Adrenal gland (tissue), 12 donors: ENCODE data around the gene UBQLN1. TPM values are rescaled to one million over a fixed set of nuclear protein-coding genes. Genes with fewer than 3 reads are reported as not detected.

Source experiments
- DNase-seq, 7 donors: peaks; one replicate each; pipeline ENCODE4 v3.0.0-alpha.2; 2019 to 2020
- H3K27ac ChIP-seq, 5 donors: fragments of 200-600 bp; sonication (generic) in 4 of 5; 1 replicate in 3 of 5; 2 replicates in 2 of 5; pipeline versions ENCODE4 v1.5.1 to v1.8.0; 2016 to 2020; ENCODE audit warnings: mild to moderate bottlenecking in 1 of 5
- H3K27me3 ChIP-seq: fragments of 200-600 bp; 2 replicates; pipeline ENCODE4 v1.8.0; 2021
- H3K36me3 ChIP-seq, 2 donors: fragments of 200-600 bp; replicated peaks in 1 of 2; 1 replicate in 1 of 2; 2 replicates in 1 of 2; pipeline versions ENCODE4 v1.5.1 to v1.8.0; 2018 to 2022
- H3K4me1 ChIP-seq, 2 donors: fragments of 200-600 bp; replicated peaks in 1 of 2; 1 replicate in 1 of 2; 2 replicates in 1 of 2; pipeline versions ENCODE4 v1.5.1 to v1.8.0; 2018 to 2021
- H3K4me3 ChIP-seq, 4 donors: fragments of 200-600 bp; sonication (generic) in 3 of 4; one replicate each; pipeline ENCODE4 v1.5.1; 2016 to 2018
- H3K9me3 ChIP-seq, 3 donors: fragments of 200-600 bp; sonication (generic) in 1 of 3; replicated peaks in 1 of 3; 1 replicate in 2 of 3; 2 replicates in 1 of 3; pipeline versions ENCODE4 v1.5.1 to v1.8.0; 2016 to 2021
- CTCF ChIP-seq, 6 experiments: fragments of 450-650 bp in 4 of 6; fragments of 200-600 bp in 2 of 6; sonication (generic) in 1 of 6; IDR thresholded peaks; 1 replicate in 5 of 6; 2 replicates in 1 of 6; pipeline versions ENCODE4 v1.5.1 to v1.8.0; 2016 to 2021; ENCODE audit warnings: antibody characterized with exemption in 6 of 6, mild to moderate bottlenecking in 2 of 6, moderate library complexity in 1 of 6
- POLR2A ChIP-seq, 2 donors: fragments of 450-650 bp; IDR thresholded peaks; one replicate each; pipeline ENCODE4 v1.6.1; 2017; ENCODE audit warnings: antibody characterized with exemption in 2 of 2, mild to moderate bottlenecking in 2 of 2, moderate library complexity in 1 of 2
- WGBS, 4 donors: extraction: QIAGEN DNeasy Blood & Tissue Kit in 2 of 4; methylation state at CpG; one replicate each; pipeline versions ENCODE4 v1.1.5 to v1.1.7; 2013 to 2017; 5-methylcytosine and 5-hydroxymethylcytosine counted together
- intact Hi-C, 2 donors: fragments of 100-400 bp; cut with DNase I; formaldehyde crosslinking; loops; one replicate each; pipeline versions ENCODE4 v1.14.1 to v1.15.0; 2022 to 2023
- polyA plus RNA-seq, 3 donors: library from polyadenylated mRNA; stranded (reverse); fragments of 200-250 nt in 2 of 3; fragments of 350-450 nt in 1 of 3; fragmentation: Illumina TruSeq in 1 of 3; extraction: RNeasy Lipid Tissue Mini Kit (QIAGEN cat#74804) in 1 of 3; gene quantifications; one replicate each; pipeline ENCODE4 v1.2.3, GENCODE V29; 2013 to 2014
- total RNA-seq, 9 donors: library from RNA; depleted of rRNA in 4 of 9; stranded (reverse); fragments of >200 nt in 4 of 9; fragments of 120-200 nt in 1 of 9; fragmentation: NEBNext Ultra II Directional in 1 of 9; extraction: Animal tissue kit (Norgen Biotek cat#: 25700) in 1 of 9; gene quantifications; one replicate each; pipeline versions ENCODE4 v1.1.0 to v1.2.4, GENCODE V29; 2013 to 2023
- donor health status: healthy with polysubstance abuse.
- donor health status: Bipolar disorder and iron deficiency.
- donor health status: DM: yes; HTN: yes; CAD: no.
- donor health status: DM: no; HTN: no; CAD: no.
- donor health status: DM: no; HTN: no; CAD: no.
- donor health status: DM: yes; HTN: yes; CAD: no.

The UBQLN1 gene
- total and polyA plus RNA-seq, 12 donors = 23.7 to 243 (median 110) TPM

DNA sequence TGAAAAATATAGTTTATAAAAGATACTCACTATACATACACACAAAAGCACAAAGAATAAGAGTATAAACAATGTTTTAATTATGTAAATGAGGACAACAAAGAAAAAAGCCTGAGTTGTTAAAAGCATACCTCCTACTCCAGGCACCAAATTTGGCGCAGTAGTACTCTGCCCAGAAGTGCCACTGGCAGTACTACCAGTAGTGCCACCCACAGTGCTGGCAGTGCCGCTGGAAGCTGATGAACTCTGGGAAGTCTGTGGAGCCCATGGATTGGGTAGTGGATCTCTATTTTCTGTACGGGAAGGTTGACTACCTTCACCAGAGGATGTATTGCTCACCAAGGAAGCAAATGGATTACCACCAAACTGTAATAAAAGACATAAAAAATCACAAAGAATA, 30.2 kb downstream of the UBQLN1 start:
- H3K4me3 ChIP-seq = no peak overlapping the region
- no peak for DNase-seq
- peaks cover 0 to 12% of the 10 kb centered on the region in 2 donors for H3K4me1 ChIP-seq
- TF ChIP-seq POLR2A (IDR thresholded peaks at IDR 0.05) (no peak), CTCF (IDR thresholded peaks at IDR 0.05) (no peak)
- intact Hi-C loops = no loop called here
- no peaks in the 10 kb centered on the region for H3K9me3 ChIP-seq
- peaks cover 0 to 47% of the 10 kb centered on the region in 2 donors for H3K36me3 ChIP-seq
- H3K27me3 ChIP-seq = no peaks in the 10 kb centered on the region
- H3K27ac ChIP-seq = no peak overlapping the region
- 96 to 98% (median 97%) methylated on average over 3 of the region's 3 CpGs for WGBS, 4 donors

DNA sequence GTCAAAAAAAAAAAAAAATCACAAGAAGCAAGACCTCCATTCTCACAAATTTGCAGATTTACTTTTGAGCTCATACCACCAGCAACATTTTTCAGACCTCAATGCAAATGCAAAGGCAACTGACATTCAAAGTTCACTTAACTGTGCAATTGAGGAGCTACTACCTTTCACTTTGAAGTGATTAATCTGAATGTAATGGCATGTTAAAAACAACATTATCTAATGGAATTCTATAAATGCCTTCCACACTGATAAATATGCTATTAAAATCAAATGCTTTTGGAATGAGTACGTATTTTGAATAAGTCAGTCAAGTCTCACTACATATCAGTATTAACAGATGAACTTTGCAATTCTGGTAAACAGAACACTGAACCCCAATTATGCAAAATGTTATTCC, 32.3 kb downstream of the UBQLN1 start:
- H3K4me3 ChIP-seq = no peak overlapping the region
- 87 to 94% (median 92%) methylated on average over 1 of the region's 1 CpG for WGBS, 4 donors
- H3K9me3 ChIP-seq = no peaks in the 10 kb centered on the region
- H3K27me3 ChIP-seq = no peaks in the 10 kb centered on the region
- intact Hi-C loops = no loop called here
- no peak for TF ChIP-seq CTCF (IDR thresholded peaks at IDR 0.05)
- no peak for TF ChIP-seq POLR2A (IDR thresholded peaks at IDR 0.05)
- DNase-seq = no peak
- H3K27ac ChIP-seq = no peak overlapping the region
- H3K36me3 ChIP-seq = peaks cover 0 to 29% of the 10 kb centered on the region in 2 donors
- peaks cover 0 to 12% of the 10 kb centered on the region in 2 donors for H3K4me1 ChIP-seq

DNA sequence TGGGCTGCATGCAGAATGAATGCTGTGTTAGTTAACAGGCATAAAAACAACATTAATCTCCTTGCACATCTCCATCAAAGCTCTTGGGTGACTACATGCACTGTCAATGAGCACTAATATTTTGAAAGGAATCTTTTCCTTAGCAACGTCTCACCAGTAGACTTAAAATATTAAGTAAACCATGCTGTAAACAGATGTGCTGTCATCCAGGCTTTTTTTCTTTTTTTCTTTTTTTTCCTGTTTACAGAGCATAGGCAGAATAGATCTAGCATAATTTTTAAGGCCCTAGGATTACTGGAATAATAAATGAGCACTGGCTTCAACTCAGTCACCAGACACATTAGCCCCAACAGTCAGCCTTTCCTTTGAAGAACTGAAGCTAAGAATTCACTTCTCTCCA, 36.3 kb downstream of the UBQLN1 start:
- H3K27me3 ChIP-seq = no peaks in the 10 kb centered on the region
- no peak overlapping the region for H3K27ac ChIP-seq
- H3K4me1 ChIP-seq = peaks cover 0 to 1% of the 10 kb centered on the region in 2 donors
- no peak overlapping the region for H3K4me3 ChIP-seq
- intact Hi-C loops = no loop called here
- no peaks in the 10 kb centered on the region for H3K9me3 ChIP-seq
- DNase-seq = no peak
- H3K36me3 ChIP-seq = peaks cover 0 to 31% of the 10 kb centered on the region in 2 donors
- WGBS, 4 donors = 57 to 73% (median 67%) methylated on average over 1 of the region's 1 CpG
- TF ChIP-seq POLR2A (IDR thresholded peaks at IDR 0.05) (no peak), CTCF (IDR thresholded peaks at IDR 0.05) (no peak)

- Histone ChIP-seq H3K4me1 (peaks cover 8 to 12% of the 10 kb centered on the region in 2 donors), H3K27me3 (no peaks in the 10 kb centered on the region)
- WGBS, 4 donors = 88 to 95% (median 91%) methylated on average over 5 of the region's 5 CpGs
These were observed 37.4 kb downstream of the UBQLN1 start for GRCh38 chr9:83670381-83670780.

More at GRCh38 chr9:83670381-83670780, 37.4 kb downstream of the UBQLN1 start:
- intact Hi-C loops = no loop called here
- DNase-seq = no peak
- no peaks in the 10 kb centered on the region for H3K9me3 ChIP-seq
- peaks cover 0 to 25% of the 10 kb centered on the region in 2 donors for H3K36me3 ChIP-seq
- H3K4me3 ChIP-seq = no peak overlapping the region
- TF ChIP-seq CTCF (IDR thresholded peaks at IDR 0.05) = no peak
- TF ChIP-seq POLR2A (IDR thresholded peaks at IDR 0.05) = no peak
- no peak overlapping the region for H3K27ac ChIP-seq
